Panc1 (cell line): Measurements from ENCODE around the gene OR2V2. TPM values are rescaled to one million over a fixed set of nuclear protein-coding genes. Genes with fewer than 3 reads are reported as not detected.

Experiments
- ATAC-seq: fragments of 200-7000 bp; cut with Tn5 transposase; 2 replicates; pipeline ENCODE4 v1.9.1; 2020; ENCODE audit warnings: mild to moderate bottlenecking, moderate library complexity
- BruUV-seq: library from RNA; stranded (reverse); fragments of 400-500 nt; replicated peaks from 2 replicates; lab custom pipeline; 2021; lab: Mats Ljungman, UMichigan
- CTCF ChIA-PET: fragments of 300-600 bp; sonication (Branson Sonifier 250); formaldehyde crosslinking; loops from one replicate; lab custom pipeline; 2022; ENCODE audit warnings: antibody characterized with exemption; lab: Charles Lee
- POLR2A ChIA-PET: fragments of 300-600 bp; sonication (Branson Sonifier 250); formaldehyde crosslinking; loops from one replicate; lab custom pipeline; 2022; ENCODE audit warnings: antibody characterized with exemption; lab: Charles Lee
- DNase-seq: peaks from one replicate; pipeline ENCODE4 v3.0.0-alpha.2; 2010; ENCODE audit warnings: low read depth, low spot score
- H3K27ac ChIP-seq: 2 replicates; pipeline ENCODE4 v1.5.1; 2011; ENCODE audit warnings: mild to moderate bottlenecking, low read length, inconsistent platforms
- H3K27me3 ChIP-seq: fragments of 200-500 bp; sonication (Bioruptor generic); 2 replicates; pipeline ENCODE4 v1.6.0; 2014; ENCODE audit warnings: low read length, inconsistent platforms; ENCODE audit not compliant: control insufficient read depth, insufficient read depth
- H3K36me3 ChIP-seq: fragments of 200-500 bp; sonication (Bioruptor generic); 2 replicates; pipeline ENCODE4 v1.5.1; 2014; ENCODE audit warnings: inconsistent platforms, mild to moderate bottlenecking, low read length, moderate library complexity; ENCODE audit not compliant: control insufficient read depth, insufficient read depth
- H3K4me1 ChIP-seq: 2 replicates; pipeline ENCODE4 v1.5.1; 2011; ENCODE audit warnings: inconsistent platforms, mild to moderate bottlenecking, low read length, moderate library complexity; ENCODE audit not compliant: control insufficient read depth, insufficient read depth
- H3K4me3 ChIP-seq, 2 experiments: 2 replicates each; pipeline ENCODE4 v1.5.1; 2011 to 2012; ENCODE audit warnings: low read depth in 2 of 2, low read length in 2 of 2, mild to moderate bottlenecking in 2 of 2, inconsistent platforms in 1 of 2, moderate library complexity in 1 of 2
- H3K9me3 ChIP-seq: fragments of 200-500 bp; sonication (Bioruptor generic); 2 replicates; pipeline ENCODE4 v1.5.1; 2014; ENCODE audit warnings: low read depth, mild to moderate bottlenecking, inconsistent platforms, low read length, moderate library complexity; ENCODE audit not compliant: control insufficient read depth, insufficient read depth
- POLR2AphosphoS5 ChIP-seq: IDR thresholded peaks from 2 replicates; pipeline ENCODE4 v1.6.1; 2012; ENCODE audit warnings: mild to moderate bottlenecking, low read depth, low read length, moderate library complexity
- SIN3A ChIP-seq: IDR thresholded peaks from 2 replicates; pipeline ENCODE4 v1.6.1; 2012; ENCODE audit warnings: low read depth, mild to moderate bottlenecking, low read length, moderate library complexity, borderline replicate concordance; ENCODE audit not compliant: insufficient read depth
- TCF7L2 ChIP-seq: IDR thresholded peaks from 2 replicates; pipeline ENCODE4 v1.6.1; 2011; ENCODE audit warnings: mild to moderate bottlenecking, low read depth, low read length, inconsistent platforms
- in situ Hi-C: cut with HindIII; loops from 2 replicates; pipeline ENCODE4 v1.10.0; 2016; ENCODE audit warnings: low sequenced_read_pairs, low pct_unique_long_range_greater_than_20kb
- intact Hi-C: fragments of 100-400 bp; cut with micrococcal nuclease; formaldehyde crosslinking; loops from one replicate; pipeline ENCODE4 v1.10.0; 2022; ENCODE audit not compliant: unreplicated experiment
- total RNA-seq: library from RNA; stranded (reverse); gene quantifications from one replicate; pipeline ENCODE4 v1.2.1, GENCODE V29; 2021; ENCODE audit not compliant: unreplicated experiment
- TF ChIP-seq, protein P1 (sequence below): fragments of 450-650 bp; IDR thresholded peaks from 2 replicates; pipeline ENCODE4 v1.5.1; 2017; ENCODE audit warnings: mild to moderate bottlenecking
- TF ChIP-seq, protein P2 (sequence below), 2 experiments: IDR thresholded peaks; 2 replicates each; pipeline ENCODE4 v1.6.1; 2011 to 2012; ENCODE audit warnings: low read depth in 2 of 2, control low read depth in 1 of 2, low read length in 1 of 2, mild to moderate bottlenecking in 1 of 2, moderate library complexity in 1 of 2; ENCODE audit not compliant: insufficient read depth in 1 of 2

The OR2V2 gene
- total RNA-seq, 1 experiment from 2014 or later, result not detected

DNA sequence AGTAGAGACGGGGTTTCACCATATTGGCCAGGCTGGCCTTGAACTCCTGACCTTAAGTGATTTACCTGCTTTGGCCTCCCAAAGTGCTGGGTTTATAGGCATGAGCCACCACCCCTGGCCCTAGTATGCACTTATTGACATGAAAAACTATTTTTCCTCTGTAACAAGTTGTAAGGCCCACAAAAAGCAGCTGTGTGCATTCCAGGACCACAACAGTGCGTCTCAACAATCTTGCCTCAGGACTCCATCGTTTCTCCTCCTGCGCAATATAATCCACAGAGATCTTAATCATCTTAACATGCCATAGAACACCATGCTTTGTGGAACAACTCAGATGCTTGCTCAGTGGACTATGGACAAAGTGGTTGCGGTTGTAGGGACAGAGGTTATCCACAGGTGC is 26.6 kb upstream of the OR2V2 start:
- DNase-seq (no peak), ATAC-seq (no peak)
- H3K4me3 ChIP-seq, result no peak overlapping the region
- H3K27me3 ChIP-seq, result no peaks in the 10 kb centered on the region
- H3K36me3 ChIP-seq, result no peaks in the 10 kb centered on the region
- ChIA-PET POLR2A (no interaction called here), CTCF (no interaction called here)
- no peak overlapping the region for H3K27ac ChIP-seq
- no peaks in the 10 kb centered on the region for H3K9me3 ChIP-seq
- in situ Hi-C loops (no loop called here), intact Hi-C loops (no loop called here)
- peaks cover 27% of the 10 kb centered on the region for H3K4me1 ChIP-seq
- TF ChIP-seq, protein P1, sequence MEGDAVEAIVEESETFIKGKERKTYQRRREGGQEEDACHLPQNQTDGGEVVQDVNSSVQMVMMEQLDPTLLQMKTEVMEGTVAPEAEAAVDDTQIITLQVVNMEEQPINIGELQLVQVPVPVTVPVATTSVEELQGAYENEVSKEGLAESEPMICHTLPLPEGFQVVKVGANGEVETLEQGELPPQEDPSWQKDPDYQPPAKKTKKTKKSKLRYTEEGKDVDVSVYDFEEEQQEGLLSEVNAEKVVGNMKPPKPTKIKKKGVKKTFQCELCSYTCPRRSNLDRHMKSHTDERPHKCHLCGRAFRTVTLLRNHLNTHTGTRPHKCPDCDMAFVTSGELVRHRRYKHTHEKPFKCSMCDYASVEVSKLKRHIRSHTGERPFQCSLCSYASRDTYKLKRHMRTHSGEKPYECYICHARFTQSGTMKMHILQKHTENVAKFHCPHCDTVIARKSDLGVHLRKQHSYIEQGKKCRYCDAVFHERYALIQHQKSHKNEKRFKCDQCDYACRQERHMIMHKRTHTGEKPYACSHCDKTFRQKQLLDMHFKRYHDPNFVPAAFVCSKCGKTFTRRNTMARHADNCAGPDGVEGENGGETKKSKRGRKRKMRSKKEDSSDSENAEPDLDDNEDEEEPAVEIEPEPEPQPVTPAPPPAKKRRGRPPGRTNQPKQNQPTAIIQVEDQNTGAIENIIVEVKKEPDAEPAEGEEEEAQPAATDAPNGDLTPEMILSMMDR, result no peak
- TF ChIP-seq POLR2AphosphoS5, result no peak
- TF ChIP-seq, protein P2, sequence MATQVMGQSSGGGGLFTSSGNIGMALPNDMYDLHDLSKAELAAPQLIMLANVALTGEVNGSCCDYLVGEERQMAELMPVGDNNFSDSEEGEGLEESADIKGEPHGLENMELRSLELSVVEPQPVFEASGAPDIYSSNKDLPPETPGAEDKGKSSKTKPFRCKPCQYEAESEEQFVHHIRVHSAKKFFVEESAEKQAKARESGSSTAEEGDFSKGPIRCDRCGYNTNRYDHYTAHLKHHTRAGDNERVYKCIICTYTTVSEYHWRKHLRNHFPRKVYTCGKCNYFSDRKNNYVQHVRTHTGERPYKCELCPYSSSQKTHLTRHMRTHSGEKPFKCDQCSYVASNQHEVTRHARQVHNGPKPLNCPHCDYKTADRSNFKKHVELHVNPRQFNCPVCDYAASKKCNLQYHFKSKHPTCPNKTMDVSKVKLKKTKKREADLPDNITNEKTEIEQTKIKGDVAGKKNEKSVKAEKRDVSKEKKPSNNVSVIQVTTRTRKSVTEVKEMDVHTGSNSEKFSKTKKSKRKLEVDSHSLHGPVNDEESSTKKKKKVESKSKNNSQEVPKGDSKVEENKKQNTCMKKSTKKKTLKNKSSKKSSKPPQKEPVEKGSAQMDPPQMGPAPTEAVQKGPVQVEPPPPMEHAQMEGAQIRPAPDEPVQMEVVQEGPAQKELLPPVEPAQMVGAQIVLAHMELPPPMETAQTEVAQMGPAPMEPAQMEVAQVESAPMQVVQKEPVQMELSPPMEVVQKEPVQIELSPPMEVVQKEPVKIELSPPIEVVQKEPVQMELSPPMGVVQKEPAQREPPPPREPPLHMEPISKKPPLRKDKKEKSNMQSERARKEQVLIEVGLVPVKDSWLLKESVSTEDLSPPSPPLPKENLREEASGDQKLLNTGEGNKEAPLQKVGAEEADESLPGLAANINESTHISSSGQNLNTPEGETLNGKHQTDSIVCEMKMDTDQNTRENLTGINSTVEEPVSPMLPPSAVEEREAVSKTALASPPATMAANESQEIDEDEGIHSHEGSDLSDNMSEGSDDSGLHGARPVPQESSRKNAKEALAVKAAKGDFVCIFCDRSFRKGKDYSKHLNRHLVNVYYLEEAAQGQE (IDR thresholded peaks at IDR 0.05; ENCODE audit: insufficient read depth in 1 of 2, low read depth in 2 of 2, low read length in 1 of 2), result no peak
- TF ChIP-seq SIN3A, result no peak
- BruUV-seq, result no TSS peak

DNA sequence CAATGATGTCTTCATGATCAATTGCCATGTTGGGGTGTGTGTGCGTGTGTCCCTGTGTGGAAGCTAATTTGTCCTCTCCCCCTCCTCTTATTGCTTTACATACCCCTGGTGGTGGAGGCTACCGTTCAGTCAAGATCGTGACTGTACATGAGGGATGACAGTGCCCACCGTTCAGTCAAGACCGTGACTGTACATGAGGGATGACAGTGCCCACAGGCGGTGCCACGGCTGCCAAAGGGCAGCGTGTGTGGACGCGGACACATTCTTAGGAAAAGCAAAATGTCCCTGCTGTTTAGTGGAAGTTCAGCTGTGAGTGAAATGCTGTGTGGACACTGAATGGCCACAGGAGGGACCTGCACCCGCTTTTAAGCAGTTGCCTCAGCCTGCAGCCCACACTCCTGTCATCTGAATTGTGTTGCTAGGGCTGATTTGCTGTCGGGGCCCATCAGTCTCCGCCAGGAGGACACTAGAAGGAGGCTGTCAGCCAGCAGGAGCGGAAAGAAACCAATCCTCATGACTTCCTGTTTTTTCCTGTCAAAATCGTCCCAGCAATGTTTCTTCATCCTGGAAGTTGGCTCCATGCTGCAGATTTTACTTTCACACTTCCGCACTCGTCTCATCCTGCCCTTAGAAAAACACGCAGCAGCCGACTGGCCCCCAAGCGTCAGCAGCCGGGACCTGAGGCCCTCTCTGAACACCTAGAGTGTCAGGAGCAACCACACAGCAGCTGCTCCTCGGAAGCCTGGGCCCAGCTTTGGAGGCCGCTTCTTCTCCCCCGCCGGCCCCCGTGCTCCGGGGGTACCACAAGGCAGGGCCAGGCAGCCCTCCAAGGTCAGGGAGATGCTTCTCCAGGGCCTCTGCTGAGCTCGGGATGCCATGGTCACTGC is 25.5 kb upstream of the OR2V2 start:
- intact Hi-C loops, result no loop called here
- Histone ChIP-seq H3K36me3 (no peaks in the 10 kb centered on the region), H3K4me1 (peaks cover 19% of the 10 kb centered on the region), H3K4me3 (no peak overlapping the region), H3K9me3 (no peaks in the 10 kb centered on the region), H3K27me3 (no peaks in the 10 kb centered on the region), H3K27ac (no peak overlapping the region)
- DNase-seq (no peak), ATAC-seq (peak; percentile 62)
- TF ChIP-seq, protein P2 (IDR thresholded peaks at IDR 0.05; ENCODE audit: insufficient read depth in 1 of 2, low read depth in 2 of 2, low read length in 1 of 2), result no peak
- no peak for TF ChIP-seq SIN3A
- TF ChIP-seq TCF7L2, result no peak
- TF ChIP-seq, protein P1, result no peak
- no peak for TF ChIP-seq POLR2AphosphoS5
- no TSS peak for BruUV-seq
- in situ Hi-C loops, result no loop called here
- ChIA-PET CTCF (interaction anchor here (0.5 kb wide), 1 partner anchor 79 kb away, joined by 3 read pairs; no protein-coding TSS in a partner anchor), POLR2A (interaction anchor here (0.5 kb wide), 1 partner anchor 154 kb away, joined by 3 read pairs; no protein-coding TSS in a partner anchor)
